ENCODE measurements around the gene HOXB9.

DNA sequence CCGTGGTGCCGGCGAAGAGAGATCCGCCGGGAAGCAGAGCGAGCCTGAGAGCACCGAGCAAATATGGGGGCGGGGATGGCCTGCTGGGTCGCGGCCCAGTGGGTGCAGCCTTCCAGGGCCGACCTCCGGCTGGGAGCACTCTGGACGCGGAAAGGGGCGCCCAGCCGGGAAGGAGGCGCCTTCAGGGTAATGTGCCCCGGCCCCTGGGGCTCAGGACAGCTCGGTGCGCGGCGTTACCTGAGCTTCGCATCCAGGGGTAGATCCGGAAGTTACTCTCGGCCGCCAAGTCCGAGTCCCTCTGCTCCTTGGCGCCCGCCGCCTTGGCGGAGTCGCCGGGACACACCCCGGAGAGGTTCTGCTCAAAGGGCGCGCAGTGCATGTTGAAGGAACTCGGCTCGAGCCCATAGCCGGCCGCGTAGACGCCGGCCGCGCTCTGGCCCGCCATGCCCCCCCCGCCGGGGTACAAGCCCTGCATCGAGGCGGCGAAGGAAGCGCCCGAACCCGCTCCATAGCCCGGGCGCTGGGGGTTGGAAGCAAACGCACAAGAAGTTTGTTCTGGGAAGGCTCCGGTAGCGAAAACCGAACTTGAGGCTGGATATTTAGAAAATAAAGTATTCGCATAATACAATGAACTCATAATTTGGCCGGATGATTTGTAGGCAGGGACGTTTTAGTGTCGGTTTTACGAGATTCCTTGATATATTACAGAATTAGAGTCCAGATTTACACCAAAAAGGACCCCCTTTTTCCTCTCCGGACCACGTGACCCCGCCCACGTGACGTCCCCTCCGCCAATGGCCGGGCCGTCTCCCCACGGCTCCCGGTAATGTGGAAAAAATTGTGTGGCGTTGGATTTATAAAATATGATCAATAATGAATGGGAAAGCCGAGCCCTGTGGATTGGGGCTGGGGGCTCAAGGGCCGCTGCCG, 15.6 kb downstream of the HOXB9 start, which contains the start of gene HOXB7:
- TF ChIP-seq, protein P1, sequence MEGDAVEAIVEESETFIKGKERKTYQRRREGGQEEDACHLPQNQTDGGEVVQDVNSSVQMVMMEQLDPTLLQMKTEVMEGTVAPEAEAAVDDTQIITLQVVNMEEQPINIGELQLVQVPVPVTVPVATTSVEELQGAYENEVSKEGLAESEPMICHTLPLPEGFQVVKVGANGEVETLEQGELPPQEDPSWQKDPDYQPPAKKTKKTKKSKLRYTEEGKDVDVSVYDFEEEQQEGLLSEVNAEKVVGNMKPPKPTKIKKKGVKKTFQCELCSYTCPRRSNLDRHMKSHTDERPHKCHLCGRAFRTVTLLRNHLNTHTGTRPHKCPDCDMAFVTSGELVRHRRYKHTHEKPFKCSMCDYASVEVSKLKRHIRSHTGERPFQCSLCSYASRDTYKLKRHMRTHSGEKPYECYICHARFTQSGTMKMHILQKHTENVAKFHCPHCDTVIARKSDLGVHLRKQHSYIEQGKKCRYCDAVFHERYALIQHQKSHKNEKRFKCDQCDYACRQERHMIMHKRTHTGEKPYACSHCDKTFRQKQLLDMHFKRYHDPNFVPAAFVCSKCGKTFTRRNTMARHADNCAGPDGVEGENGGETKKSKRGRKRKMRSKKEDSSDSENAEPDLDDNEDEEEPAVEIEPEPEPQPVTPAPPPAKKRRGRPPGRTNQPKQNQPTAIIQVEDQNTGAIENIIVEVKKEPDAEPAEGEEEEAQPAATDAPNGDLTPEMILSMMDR (IDR thresholded peaks at IDR 0.05): no peak
- no peak for TF ChIP-seq TEAD4 (CRISPR knock-in tag; IDR thresholded peaks at IDR 0.05)
- TF ChIP-seq, protein P2, sequence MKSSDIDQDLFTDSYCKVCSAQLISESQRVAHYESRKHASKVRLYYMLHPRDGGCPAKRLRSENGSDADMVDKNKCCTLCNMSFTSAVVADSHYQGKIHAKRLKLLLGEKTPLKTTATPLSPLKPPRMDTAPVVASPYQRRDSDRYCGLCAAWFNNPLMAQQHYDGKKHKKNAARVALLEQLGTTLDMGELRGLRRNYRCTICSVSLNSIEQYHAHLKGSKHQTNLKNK (CRISPR knock-in tag; IDR thresholded peaks at IDR 0.05): no peak
- TF ChIP-seq JUN (CRISPR knock-in tag; IDR thresholded peaks at IDR 0.05): no peak
- TF ChIP-seq, protein P3, sequence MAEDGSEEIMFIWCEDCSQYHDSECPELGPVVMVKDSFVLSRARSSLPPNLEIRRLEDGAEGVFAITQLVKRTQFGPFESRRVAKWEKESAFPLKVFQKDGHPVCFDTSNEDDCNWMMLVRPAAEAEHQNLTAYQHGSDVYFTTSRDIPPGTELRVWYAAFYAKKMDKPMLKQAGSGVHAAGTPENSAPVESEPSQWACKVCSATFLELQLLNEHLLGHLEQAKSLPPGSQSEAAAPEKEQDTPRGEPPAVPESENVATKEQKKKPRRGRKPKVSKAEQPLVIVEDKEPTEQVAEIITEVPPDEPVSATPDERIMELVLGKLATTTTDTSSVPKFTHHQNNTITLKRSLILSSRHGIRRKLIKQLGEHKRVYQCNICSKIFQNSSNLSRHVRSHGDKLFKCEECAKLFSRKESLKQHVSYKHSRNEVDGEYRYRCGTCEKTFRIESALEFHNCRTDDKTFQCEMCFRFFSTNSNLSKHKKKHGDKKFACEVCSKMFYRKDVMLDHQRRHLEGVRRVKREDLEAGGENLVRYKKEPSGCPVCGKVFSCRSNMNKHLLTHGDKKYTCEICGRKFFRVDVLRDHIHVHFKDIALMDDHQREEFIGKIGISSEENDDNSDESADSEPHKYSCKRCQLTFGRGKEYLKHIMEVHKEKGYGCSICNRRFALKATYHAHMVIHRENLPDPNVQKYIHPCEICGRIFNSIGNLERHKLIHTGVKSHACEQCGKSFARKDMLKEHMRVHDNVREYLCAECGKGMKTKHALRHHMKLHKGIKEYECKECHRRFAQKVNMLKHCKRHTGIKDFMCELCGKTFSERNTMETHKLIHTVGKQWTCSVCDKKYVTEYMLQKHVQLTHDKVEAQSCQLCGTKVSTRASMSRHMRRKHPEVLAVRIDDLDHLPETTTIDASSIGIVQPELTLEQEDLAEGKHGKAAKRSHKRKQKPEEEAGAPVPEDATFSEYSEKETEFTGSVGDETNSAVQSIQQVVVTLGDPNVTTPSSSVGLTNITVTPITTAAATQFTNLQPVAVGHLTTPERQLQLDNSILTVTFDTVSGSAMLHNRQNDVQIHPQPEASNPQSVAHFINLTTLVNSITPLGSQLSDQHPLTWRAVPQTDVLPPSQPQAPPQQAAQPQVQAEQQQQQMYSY (CRISPR knock-in tag; IDR thresholded peaks at IDR 0.05): no peak
- no peak for TF ChIP-seq IRF2 (CRISPR knock-in tag; IDR thresholded peaks at IDR 0.05; ENCODE audit: borderline replicate concordance, low read depth)
- TF ChIP-seq, protein P4, sequence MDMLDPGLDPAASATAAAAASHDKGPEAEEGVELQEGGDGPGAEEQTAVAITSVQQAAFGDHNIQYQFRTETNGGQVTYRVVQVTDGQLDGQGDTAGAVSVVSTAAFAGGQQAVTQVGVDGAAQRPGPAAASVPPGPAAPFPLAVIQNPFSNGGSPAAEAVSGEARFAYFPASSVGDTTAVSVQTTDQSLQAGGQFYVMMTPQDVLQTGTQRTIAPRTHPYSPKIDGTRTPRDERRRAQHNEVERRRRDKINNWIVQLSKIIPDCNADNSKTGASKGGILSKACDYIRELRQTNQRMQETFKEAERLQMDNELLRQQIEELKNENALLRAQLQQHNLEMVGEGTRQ (CRISPR knock-in tag; IDR thresholded peaks at IDR 0.05): peak; percentile 93
- TF ChIP-seq RELA (CRISPR knock-in tag; IDR thresholded peaks at IDR 0.05; ENCODE audit: borderline replicate concordance): no peak

Data from WTC11 (cell line).